ENCODE data around the gene GRM7. TPM values are rescaled to one million over a fixed set of nuclear protein-coding genes. Genes with fewer than 3 reads are reported as not detected.

The GRM7 gene
- total RNA-seq, 1 experiment from 2014 or later: 0.28 TPM

- WGBS (ENCODE audit: extremely low coverage, insufficient read length, low lambda C conversion rate): no CpG with 5 or more reads among the region's 8 CpGs
- Mint-ChIP-seq H3K27me3 (ENCODE audit: low read depth) (no peaks in the 10 kb centered on the region), H3K36me3 (ENCODE audit: insufficient read depth in 1 of 3, low read depth in 3 of 3) (no peaks in the 10 kb centered on the region), H3K9me3 (no peaks in the 10 kb centered on the region), H3K27ac (peak overlapping the region in 1 of 3 experiments; percentile 41; a peak in 1 of 7 replicates), H3K4me3 (no peak overlapping the region), H3K4me1 (peaks cover 2% of the 10 kb centered on the region in 2 experiments; a peak in 1 of 4 replicates)
- H4K20me1 ChIP-seq (ENCODE audit: control insufficient read depth, insufficient read depth, insufficient read length): no peaks in the 10 kb centered on the region
- no peaks in the 10 kb centered on the region for H3K9me3 ChIP-seq (ENCODE audit: control insufficient read depth, low read depth, low read length)
- no peak overlapping the region for H2BK120ac ChIP-seq (ENCODE audit: low read depth, low read length, poor library complexity, severe bottlenecking)
- H2AK5ac ChIP-seq (ENCODE audit: insufficient read length, low read length): no peak overlapping the region
- H3T11ph ChIP-seq (ENCODE audit: low read length): no peak overlapping the region
- no peak overlapping the region for H3K18ac ChIP-seq (ENCODE audit: insufficient read length, low read depth, low read length)
- no peaks in the 10 kb centered on the region for H3K4me1 ChIP-seq (ENCODE audit: insufficient read depth, low read length)
- H3K14ac ChIP-seq (ENCODE audit: insufficient read depth, low read length): no peak overlapping the region
- H3K23me2 ChIP-seq (ENCODE audit: insufficient read length, low read depth, low read length, poor library complexity, severe bottlenecking): no peaks in the 10 kb centered on the region
- H4K5ac ChIP-seq (ENCODE audit: insufficient read length, low read depth, low read length): no peak overlapping the region
- no peak overlapping the region for H3K27ac ChIP-seq (ENCODE audit: insufficient read length, low read depth, low read length)
- no peak overlapping the region for H4K91ac ChIP-seq (ENCODE audit: insufficient read length, low read depth, low read length)
- no peak overlapping the region for H3K4ac ChIP-seq (ENCODE audit: low read depth, low read length)
- no peak overlapping the region for H2BK12ac ChIP-seq (ENCODE audit: insufficient read length, low read depth, low read length)
- TF ChIP-seq, protein P1, sequence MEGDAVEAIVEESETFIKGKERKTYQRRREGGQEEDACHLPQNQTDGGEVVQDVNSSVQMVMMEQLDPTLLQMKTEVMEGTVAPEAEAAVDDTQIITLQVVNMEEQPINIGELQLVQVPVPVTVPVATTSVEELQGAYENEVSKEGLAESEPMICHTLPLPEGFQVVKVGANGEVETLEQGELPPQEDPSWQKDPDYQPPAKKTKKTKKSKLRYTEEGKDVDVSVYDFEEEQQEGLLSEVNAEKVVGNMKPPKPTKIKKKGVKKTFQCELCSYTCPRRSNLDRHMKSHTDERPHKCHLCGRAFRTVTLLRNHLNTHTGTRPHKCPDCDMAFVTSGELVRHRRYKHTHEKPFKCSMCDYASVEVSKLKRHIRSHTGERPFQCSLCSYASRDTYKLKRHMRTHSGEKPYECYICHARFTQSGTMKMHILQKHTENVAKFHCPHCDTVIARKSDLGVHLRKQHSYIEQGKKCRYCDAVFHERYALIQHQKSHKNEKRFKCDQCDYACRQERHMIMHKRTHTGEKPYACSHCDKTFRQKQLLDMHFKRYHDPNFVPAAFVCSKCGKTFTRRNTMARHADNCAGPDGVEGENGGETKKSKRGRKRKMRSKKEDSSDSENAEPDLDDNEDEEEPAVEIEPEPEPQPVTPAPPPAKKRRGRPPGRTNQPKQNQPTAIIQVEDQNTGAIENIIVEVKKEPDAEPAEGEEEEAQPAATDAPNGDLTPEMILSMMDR (conservative IDR thresholded peaks at IDR 0.05): no peak
- no peak overlapping the region for H4K8ac ChIP-seq (replicated peaks; ENCODE audit: insufficient read length, low read depth, low read length)
- no peak overlapping the region for H3K9ac ChIP-seq (ENCODE audit: extremely low read depth, insufficient read length, low read length)
- no peak overlapping the region for H3K23ac ChIP-seq (ENCODE audit: insufficient read length, low read depth, low read length)
- no peaks in the 10 kb centered on the region for H3K79me1 ChIP-seq (ENCODE audit: insufficient read depth, low read depth, low read length, poor library complexity, severe bottlenecking)
- no peak overlapping the region for H2AFZ ChIP-seq (ENCODE audit: low read length)
- H3K4me2 ChIP-seq (ENCODE audit: insufficient read depth, insufficient read length, low read length): no peak overlapping the region
- no peak for DNase-seq
- no peaks in the 10 kb centered on the region for H3K27me3 ChIP-seq (ENCODE audit: insufficient read depth, low read length)
- H2BK20ac ChIP-seq (ENCODE audit: low read depth, low read length, poor library complexity, severe bottlenecking): no peak overlapping the region
- H3K79me2 ChIP-seq (ENCODE audit: insufficient read depth, low read length): no peaks in the 10 kb centered on the region
- H2BK15ac ChIP-seq (ENCODE audit: low read depth, low read length): no peak overlapping the region
- no peak overlapping the region for H3K56ac ChIP-seq (ENCODE audit: insufficient read length, low read depth, low read length)
- H2BK5ac ChIP-seq (ENCODE audit: insufficient read length, low read length): no peak overlapping the region
These were observed 60.2 kb downstream of the GRM7 start for GRCh38 chr3:6921066-6921465.
